Endothelial cell (in vitro differentiated cells): ENCODE results near the gene SLAMF8. TPM values are rescaled to one million over a fixed set of nuclear protein-coding genes. Genes with fewer than 3 reads are reported as not detected.

Experiments
- DNase-seq: peaks from one replicate; pipeline ENCODE4 v3.0.0; 2021; ENCODE audit warnings: low spot score
- H3K27ac Mint-ChIP-seq: one replicate; pipeline ENCODE4 v1.8.0; 2021; ENCODE audit warnings: mixed read lengths, inconsistent platforms; ENCODE audit not compliant: unreplicated experiment
- H3K27me3 Mint-ChIP-seq: one replicate; pipeline ENCODE4 v1.8.0; 2021; ENCODE audit warnings: mild to moderate bottlenecking, moderate library complexity, mixed read lengths, inconsistent platforms; ENCODE audit not compliant: unreplicated experiment
- H3K36me3 Mint-ChIP-seq: one replicate; pipeline ENCODE4 v1.8.0; 2021; ENCODE audit warnings: mild to moderate bottlenecking, low read depth, mixed read lengths, inconsistent platforms; ENCODE audit not compliant: unreplicated experiment
- H3K4me1 Mint-ChIP-seq: one replicate; pipeline ENCODE4 v1.8.0; 2021; ENCODE audit warnings: mild to moderate bottlenecking, mixed read lengths, inconsistent platforms; ENCODE audit not compliant: unreplicated experiment
- H3K4me3 Mint-ChIP-seq: one replicate; pipeline ENCODE4 v1.8.0; 2021; ENCODE audit warnings: mild to moderate bottlenecking, mixed read lengths, inconsistent platforms; ENCODE audit not compliant: unreplicated experiment
- H3K9me3 Mint-ChIP-seq: one replicate; pipeline ENCODE4 v1.8.0; 2021; ENCODE audit warnings: mixed read lengths, inconsistent platforms; ENCODE audit not compliant: unreplicated experiment
- total RNA-seq: library from RNA; stranded (reverse); fragmentation: NEBNext Ultra II Directional; extraction: Animal tissue kit (Norgen Biotek cat#: 25700); gene quantifications from one replicate; pipeline ENCODE4 v1.2.1, GENCODE V29; 2021; ENCODE audit not compliant: unreplicated experiment
- TF ChIP-seq, protein P1 (sequence below): fragments of 200-600 bp; sonication (generic); IDR thresholded peaks from one replicate; pipeline ENCODE4 v1.5.0; 2021; ENCODE audit warnings: antibody characterized with exemption; ENCODE audit not compliant: unreplicated experiment

Gene SLAMF8
- total RNA-seq, 1 donor from 2014 or later, result not detected

GRCh38 chr1:159827549-159827948, 876 bp downstream of the SLAMF8 start:
- peaks cover 6% of the 10 kb centered on the region for H3K4me1 Mint-ChIP-seq
- TF ChIP-seq, protein P1, sequence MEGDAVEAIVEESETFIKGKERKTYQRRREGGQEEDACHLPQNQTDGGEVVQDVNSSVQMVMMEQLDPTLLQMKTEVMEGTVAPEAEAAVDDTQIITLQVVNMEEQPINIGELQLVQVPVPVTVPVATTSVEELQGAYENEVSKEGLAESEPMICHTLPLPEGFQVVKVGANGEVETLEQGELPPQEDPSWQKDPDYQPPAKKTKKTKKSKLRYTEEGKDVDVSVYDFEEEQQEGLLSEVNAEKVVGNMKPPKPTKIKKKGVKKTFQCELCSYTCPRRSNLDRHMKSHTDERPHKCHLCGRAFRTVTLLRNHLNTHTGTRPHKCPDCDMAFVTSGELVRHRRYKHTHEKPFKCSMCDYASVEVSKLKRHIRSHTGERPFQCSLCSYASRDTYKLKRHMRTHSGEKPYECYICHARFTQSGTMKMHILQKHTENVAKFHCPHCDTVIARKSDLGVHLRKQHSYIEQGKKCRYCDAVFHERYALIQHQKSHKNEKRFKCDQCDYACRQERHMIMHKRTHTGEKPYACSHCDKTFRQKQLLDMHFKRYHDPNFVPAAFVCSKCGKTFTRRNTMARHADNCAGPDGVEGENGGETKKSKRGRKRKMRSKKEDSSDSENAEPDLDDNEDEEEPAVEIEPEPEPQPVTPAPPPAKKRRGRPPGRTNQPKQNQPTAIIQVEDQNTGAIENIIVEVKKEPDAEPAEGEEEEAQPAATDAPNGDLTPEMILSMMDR, result no peak
- no peak overlapping the region for H3K27ac Mint-ChIP-seq
- no peak for DNase-seq
- H3K27me3 Mint-ChIP-seq, result peaks cover 13% of the 10 kb centered on the region
- H3K4me3 Mint-ChIP-seq, result no peak overlapping the region
- no peaks in the 10 kb centered on the region for H3K9me3 Mint-ChIP-seq
- H3K36me3 Mint-ChIP-seq, result no peaks in the 10 kb centered on the region

DNA sequence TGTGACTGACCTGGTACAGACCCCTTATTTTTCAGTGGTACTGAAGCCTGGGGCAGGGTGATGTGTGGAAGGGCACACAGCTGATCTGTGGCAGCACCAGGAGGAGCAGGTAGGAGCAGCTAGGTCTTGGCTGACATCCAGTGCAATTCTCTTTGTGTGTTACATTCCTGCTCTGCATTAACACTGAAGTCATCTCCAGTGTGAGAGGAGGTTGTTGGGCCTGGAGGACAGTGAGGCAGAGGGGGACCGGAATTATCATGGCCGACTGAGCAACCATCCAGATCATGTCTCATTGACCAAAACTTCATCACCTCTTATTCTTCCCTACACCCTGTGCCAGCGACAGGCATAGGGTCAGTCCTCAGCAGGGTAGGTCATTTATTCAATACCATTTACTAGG, 1.5 kb downstream of the SLAMF8 start:
- TF ChIP-seq, protein P1, result no peak
- DNase-seq, result no peak
- Mint-ChIP-seq H3K4me1 (peaks cover 6% of the 10 kb centered on the region), H3K9me3 (no peaks in the 10 kb centered on the region), H3K27me3 (peaks cover 13% of the 10 kb centered on the region), H3K4me3 (no peak overlapping the region), H3K27ac (no peak overlapping the region), H3K36me3 (no peaks in the 10 kb centered on the region)

DNA sequence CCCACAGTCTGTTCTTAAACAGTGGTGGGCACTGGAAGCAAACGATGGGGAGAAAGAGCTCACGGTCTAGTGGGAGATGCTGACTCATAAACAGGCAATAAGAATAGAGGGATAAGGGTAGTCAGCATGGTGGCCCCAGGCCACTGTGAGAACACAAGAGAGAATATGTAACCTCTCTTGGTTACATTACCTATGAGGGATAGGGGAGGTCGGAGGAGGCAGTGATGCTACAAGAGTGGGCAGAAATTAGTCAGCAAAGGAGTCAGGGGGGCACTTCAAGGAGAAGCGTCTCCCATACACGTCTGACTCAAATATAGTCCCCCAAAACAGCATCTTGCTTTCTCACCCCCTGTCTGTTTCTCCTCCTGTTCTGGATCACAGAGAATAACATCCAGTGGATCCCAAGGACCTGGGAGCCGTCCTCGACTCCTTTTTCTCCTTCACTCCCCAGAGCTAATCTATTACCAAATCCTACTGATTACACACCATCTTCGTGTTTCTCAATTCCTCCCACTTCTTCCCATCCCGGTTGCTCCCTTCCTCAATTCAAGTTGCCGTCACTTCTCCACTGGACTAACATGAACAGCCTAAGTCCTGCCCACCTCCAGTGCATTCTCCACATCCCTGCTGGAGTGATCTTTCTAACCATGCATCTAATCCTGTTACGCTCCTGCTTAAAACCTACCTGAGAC, 2.1 kb downstream of the SLAMF8 start:
- Mint-ChIP-seq H3K27ac (no peak overlapping the region), H3K4me1 (peaks cover 6% of the 10 kb centered on the region), H3K27me3 (peaks cover 13% of the 10 kb centered on the region), H3K36me3 (no peaks in the 10 kb centered on the region), H3K4me3 (no peak overlapping the region), H3K9me3 (no peaks in the 10 kb centered on the region)
- TF ChIP-seq, protein P1, result no peak
- no peak for DNase-seq

DNA sequence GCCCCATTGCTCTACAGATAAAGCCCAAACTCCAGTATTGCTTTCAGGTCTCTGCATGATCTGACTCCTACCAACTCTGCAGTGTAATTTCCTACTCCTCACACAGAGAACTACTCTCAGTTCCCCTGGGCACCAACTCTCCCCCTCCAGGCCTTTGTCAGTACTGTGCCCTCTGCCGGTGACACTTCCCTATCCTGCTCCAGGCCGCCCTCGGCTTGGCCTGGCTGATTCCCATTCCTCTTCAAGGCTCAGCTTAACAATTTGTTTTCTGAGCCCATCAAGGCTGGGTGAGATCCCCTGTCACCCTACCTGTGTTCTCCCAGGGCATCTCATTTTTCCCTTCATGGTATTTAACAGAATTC, 2.6 kb downstream of the SLAMF8 start:
- Mint-ChIP-seq H3K27ac (no peak overlapping the region), H3K9me3 (no peaks in the 10 kb centered on the region), H3K27me3 (peaks cover 13% of the 10 kb centered on the region), H3K4me3 (no peak overlapping the region), H3K36me3 (no peaks in the 10 kb centered on the region), H3K4me1 (peaks cover 6% of the 10 kb centered on the region)
- TF ChIP-seq, protein P1, result peak; percentile 30
- peak; percentile 66 for DNase-seq

- Mint-ChIP-seq H3K4me3 (no peak overlapping the region), H3K9me3 (no peaks in the 10 kb centered on the region), H3K27me3 (peaks cover 11% of the 10 kb centered on the region), H3K36me3 (no peaks in the 10 kb centered on the region), H3K4me1 (peaks cover 6% of the 10 kb centered on the region), H3K27ac (no peak overlapping the region)
- no peak for DNase-seq
- TF ChIP-seq, protein P1, result no peak
These were observed 3.3 kb downstream of the SLAMF8 start for GRCh38 chr1:159829822-159830465.
